Activated effector memory CD4-positive, alpha-beta T cell treated with Interleukin-2 at 50 U/mL for 16 hours (primary cell): ENCODE results near the gene MAP1LC3B2.
A peak's percentile ranks its signal among the peaks of the same experiment; 100 is the strongest.

Experiments used
- DNase-seq: peaks from one replicate; pipeline ENCODE4 v3.0.0-alpha.2; 2020

The MAP1LC3B2 gene

DNA sequence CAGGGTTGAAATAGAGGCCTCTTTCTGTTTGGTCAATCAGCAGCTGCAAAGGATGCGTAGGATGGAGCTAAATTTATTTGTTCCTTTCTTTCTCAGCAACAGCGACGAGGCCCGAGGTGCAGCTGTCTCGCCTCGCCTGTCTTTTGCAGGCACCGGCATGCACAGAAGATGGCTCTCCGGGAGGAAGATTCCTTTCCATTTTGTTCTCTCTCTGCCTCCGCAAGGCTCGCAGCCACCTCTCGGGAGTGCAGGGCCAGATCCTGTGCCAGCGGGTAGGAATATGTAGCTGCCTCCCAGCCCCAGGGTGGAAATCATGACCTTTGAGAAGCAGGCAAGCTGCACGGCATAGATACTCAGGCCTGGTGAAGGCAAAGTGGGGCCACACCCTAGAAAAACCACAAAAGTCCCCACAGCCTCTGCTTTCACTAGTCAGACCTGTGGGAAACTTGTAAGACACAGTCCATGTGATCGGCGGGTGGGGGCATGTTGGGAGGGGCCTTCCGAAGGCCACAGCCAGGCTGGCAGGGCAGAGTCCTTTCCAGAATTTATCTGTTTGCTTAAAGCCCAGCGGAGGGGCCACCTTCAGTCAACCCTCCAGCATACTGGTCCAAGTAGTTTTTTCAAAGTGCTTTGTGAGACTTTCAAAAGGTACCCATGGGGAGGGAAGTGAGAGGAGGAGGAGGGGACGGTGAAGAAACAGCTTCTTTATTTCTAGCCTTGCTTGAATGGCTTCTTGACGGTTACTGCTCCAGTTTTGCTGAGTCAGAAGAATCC, at the start of gene MAP1LC3B2:
TSS of gene MAP1LC3B2 (plus strand) at position 220 of the 774 bp plus-strand sequence. CDS start 16,562 bp downstream, outside the sequence.
- DNase-seq: peak; percentile 76

DNA sequence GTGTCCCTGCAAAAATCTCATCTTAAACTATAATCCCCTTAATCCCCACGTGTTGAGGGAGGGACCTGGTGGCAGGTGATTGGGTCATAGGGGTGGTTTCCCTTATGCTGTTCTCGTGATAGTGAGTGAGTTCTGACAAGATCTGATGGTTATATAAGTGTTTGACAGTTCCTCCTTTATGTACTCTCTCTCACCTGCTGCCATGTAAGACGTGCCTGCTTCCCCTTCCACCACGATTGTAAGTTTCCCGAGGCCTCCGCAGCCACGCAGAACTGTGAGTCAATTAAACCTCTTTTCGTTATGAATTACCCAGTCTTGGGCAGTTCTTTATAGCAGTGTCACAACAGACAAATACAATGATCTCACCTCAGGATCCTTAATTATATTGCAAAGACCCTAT, 45.2 kb upstream of the MAP1LC3B2 start:
- DNase-seq: no peak

DNA sequence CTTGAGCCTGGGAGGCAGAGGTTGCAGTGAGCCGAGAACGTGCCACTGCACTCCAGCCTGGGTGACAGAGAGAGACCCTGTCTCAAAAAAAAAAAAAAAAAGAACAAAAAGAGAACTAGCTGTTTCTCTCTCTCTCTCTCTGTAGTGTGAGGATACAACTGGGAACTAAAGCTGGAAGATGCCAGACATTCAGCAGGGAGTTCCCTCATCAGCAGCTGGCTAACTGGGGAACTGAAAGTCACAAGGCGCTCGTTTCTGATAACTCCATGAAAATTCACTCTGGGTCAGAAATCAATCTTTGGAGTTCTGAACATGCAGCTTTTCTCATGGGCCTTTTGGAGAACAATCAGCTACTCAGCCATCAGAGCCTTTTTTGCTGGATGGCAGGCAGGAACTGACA, 43.5 kb upstream of the MAP1LC3B2 start:
- no peak for DNase-seq

DNA sequence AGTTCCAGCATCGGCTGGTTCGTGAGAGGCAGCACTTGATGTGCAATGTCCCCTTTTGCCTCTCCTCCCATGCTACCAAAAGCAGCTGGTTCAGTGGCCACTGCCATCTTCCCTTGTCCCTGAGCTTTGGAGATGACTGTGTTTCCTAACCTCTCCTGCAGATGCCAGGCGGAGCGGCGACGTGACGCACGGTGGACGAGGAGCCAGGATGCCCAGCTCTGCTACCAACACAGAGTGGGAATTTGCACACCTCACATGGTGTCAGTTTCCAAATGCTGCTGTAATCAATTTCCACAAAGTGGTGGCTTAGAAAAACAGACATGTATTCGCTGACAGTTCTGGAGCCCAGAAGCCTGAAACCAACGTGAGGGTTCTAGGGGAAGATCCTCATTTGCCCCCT, 42.5 kb upstream of the MAP1LC3B2 start:
- no peak for DNase-seq

DNA sequence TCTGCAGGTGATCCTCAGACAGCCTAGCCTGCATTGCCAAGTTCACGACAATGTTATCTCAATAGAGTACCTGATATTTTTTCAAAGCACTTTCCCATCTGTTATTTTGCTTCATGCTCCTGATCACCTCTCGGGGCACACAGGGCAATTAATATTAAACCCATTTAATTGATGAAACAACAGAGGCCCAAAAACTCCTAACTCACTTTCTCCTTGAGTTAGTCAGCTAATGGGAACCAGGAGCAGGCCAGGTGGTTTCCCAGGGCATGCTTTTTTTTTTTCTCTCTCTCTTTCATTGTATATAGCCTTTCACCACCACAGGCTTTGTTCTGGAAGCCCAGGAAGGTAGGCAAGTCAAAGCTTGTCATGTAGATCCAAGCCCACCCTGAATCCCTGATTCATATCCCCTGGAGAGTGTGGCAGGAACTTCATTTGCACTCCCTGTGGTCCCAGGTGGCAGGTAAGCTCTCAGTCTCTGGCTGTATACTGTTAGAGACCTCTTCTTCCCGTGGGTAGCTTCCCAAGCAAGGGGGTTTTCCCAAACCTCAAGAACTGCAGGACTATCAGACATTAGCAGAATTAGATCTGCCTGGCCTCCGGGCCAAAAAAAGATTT, 41.6 kb upstream of the MAP1LC3B2 start:
- DNase-seq: no peak

DNA sequence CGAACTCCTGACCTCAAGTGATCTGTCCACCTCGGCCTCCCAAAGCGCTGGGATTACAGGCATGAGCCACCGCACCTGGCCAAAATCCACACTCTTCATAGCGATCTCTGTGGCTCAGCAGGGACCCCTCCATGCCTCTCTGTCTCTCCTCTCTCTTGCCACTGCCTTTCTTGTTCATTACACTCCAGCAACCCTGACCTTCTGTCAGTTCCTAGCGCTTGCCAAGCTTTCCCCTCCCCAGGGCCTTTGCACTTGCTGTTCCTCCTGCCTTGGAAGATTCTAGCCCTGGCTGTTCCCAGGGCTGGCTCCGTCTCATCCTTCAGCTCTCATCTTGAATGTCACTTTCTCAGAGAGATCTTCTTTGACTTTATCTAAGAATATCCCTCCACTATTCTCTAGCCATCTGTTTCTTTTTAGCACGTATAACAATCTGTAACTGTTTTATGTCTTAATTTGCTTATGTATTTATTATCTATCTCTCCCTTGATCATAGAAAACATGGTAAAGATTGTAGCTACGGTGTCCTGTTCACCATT, 38.9 kb upstream of the MAP1LC3B2 start:
- no peak for DNase-seq

DNA sequence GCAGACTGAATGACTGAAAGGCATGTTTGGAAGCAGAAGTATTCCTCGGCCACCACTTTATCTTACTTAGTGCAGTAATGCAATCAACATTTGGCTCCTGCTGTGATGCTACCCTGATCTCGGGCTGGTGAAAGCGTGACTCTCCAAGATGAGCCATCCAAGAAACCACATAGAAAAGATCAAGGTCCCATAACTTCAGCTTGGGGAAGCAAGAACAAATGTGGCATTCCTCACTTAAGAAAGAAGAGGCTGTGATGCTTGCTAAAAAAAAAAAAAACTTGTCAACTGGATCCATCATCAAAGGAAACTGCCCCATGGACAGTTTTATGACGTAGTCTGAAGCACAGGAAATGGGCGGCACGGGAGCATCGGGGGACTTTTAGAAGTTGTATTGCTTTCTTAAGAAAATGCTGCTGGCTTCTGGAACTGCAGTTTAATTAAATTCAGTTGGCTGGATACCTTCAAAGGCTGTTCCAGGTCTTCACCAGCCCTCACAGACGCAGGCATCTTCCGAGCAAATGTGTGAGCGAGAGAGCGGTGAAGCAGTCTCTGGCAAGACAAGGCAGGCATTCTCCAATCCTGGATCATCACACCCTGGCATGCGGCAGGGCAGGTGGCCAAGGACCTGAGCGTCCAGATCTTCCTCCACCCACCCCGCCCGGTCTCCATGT, 38.2 kb upstream of the MAP1LC3B2 start:
- DNase-seq: no peak

DNA sequence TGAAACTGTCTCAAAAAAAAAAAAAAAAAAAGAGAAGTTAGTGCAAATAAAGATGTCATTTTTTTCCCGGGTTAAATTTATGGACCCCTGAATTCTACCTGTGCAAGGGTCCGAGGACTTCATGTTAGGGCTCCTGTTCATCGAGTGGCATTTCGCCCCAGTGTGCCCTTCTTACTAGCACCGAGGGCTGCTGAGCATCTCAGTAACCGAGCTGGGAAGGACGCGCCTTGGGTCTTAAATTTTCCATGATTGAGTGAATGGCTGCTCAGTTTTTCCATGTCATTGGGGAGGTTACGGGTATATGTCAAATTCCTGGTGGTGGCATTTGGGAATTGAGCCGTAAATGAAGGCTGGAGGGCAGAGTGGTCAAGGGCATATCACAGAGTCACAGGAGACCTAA, 34.9 kb upstream of the MAP1LC3B2 start:
- no peak for DNase-seq

DNA sequence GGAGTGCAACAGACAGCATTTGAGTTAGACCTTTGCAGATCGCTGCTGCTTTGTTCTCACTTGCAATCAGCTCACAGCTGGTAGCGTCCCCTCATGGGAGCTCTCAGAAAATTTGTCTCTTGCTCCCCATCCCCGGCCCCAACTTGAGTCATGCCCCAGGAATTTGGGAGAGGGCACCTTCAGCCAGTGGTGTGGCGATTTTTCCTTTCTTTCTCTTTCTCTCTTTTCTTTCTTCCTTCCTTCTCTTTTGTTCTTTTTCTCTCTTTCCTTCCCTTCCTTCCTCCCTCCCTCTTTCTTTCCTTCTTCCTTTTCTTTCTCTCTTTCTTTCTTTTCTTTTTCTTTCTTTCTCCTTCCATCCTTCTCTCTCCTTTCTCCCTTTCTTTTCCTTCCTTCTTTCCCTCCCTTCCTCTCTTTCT, 34.2 kb upstream of the MAP1LC3B2 start:
- no peak for DNase-seq

DNA sequence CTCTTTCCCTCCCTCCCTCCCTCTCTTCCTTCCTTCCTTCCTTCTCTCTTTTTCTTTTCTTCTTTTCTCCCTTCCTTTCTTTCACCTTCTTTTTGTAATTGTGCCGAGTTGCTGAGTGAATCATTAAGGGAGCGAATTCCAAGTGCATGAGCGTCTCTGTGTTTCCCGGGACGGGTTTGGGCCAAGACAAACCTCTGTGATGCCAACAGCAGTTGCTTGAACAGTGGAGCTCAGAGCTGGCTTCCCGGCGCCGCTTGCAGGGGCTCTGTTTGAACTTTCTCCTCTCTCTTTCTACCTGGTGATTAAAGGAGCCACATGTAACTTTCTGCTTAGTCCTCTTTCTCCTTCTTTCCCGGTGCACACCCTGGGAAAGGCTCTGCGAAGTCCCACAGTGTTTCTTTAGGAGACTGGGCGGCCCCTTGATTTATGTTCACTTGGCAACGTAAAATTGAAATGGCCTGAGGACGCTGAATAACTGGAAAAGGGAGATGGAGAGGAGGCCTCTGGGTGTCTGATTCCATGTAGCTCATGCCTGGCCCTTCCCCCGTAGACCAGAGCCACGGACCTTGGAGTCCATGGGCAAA, 33.7 kb upstream of the MAP1LC3B2 start:
- no peak for DNase-seq

DNA sequence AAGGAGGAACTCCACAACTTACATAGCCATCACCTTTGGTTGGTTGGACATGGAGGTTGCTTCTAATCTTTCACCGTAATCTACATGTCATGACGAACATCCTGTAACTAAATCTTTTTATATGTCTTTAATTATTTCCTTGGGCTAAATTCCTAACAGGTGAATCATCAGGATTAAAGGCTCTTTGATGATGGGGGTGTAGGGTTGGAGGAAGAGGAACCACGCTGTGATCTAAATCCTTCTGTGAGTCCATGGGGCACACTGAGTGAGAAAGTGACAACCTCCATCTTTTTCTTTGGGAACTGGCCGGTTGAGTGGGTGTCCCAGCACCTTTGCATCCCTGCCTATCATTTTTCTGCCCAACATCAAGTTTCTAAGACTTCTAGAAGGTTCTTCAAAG, 31.1 kb upstream of the MAP1LC3B2 start:
- no peak for DNase-seq

DNA sequence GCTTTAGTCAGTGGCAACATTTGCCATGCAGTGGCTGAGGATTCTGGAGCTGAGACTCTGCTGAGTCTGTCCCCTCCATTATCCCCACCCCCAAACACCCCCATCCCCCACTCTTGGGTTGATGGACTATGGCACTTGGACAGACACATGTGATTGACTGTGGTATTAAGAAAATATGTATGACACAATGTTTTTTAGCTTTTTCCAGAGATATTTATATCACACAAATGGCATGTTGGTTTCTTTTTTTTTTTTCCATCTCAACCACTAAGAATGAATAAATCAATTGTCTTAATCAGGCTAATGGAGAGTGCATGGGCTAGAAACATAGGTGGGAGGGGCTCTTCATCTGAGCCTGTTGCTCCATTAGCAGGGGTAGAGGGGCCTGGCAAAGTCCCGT, 30.7 kb upstream of the MAP1LC3B2 start:
- DNase-seq: no peak

DNA sequence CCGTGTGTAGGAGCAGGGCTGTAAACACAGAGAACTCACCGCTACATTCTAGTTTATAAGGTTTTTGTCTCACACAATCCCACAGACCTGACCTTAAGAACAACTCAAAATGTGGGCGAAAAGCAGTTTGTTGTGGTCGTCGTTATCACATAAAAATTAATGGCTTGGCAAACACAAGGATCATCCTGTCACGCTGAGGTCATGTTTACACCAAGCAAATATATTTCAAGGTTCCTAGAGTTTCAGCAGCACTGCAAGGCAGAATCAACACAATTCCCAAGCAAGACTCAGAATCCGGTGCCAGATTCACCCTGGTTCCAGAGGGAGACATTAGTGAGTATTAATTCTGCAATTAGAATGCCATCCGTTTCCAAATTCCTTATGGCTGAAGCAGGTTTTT, 30.1 kb upstream of the MAP1LC3B2 start:
- no peak for DNase-seq

DNA sequence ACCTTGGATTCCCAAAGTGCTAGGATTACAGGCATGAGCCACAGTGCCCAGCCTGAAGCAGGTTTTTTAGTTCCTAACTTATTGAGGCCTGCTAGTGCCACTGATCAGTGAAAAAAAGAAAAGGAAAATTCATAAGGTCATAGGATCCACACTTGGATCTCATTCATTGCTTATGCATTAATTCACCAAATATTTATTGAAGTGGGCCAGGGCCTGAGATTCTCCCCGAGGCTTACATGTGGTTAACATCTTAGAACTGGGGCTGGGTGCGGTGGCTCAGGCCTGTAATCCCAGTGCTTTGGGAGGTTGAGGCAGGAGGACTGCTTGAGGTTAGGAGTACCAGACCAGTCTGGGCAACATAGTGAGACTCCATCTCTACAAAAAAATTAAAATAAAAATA, 29.5 kb upstream of the MAP1LC3B2 start:
- DNase-seq: no peak

DNA sequence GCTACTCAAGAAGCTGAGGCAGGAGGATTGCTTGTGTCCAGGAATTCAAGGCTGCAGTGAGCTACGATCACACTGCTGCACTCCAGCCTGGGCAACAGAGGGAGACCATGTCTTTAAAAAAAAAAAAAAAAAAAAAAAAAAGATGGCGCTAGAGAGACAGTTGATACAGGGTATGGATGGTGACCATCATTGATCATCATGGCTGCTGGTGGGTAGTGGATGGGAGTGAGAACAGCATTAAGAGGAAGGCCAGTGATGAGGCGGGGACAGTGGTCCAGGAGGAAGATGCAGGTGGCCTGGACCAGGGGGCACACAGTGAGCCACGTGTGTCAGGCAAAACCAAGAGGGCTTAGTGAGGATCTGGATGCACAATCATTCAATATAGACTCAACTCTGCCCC, 26.8 kb upstream of the MAP1LC3B2 start:
- DNase-seq: no peak

DNA sequence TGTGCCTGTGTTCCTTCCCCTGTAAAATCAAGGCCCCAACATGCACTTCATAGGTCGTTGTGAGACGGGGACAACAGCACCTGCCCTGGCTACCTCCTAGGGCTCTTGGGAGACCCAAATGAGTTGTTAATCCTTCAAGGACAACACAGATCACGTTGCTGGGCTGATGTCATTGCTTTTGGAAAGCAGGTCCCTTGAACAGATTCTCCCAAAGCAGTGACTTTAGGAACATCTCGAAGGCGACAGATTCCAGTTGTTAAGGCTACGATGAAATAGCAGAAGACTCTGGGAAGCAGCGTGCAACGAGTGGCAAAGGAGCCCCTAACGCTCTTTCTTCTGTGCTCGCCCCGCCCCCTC, 26.2 kb upstream of the MAP1LC3B2 start:
- DNase-seq: no peak

DNA sequence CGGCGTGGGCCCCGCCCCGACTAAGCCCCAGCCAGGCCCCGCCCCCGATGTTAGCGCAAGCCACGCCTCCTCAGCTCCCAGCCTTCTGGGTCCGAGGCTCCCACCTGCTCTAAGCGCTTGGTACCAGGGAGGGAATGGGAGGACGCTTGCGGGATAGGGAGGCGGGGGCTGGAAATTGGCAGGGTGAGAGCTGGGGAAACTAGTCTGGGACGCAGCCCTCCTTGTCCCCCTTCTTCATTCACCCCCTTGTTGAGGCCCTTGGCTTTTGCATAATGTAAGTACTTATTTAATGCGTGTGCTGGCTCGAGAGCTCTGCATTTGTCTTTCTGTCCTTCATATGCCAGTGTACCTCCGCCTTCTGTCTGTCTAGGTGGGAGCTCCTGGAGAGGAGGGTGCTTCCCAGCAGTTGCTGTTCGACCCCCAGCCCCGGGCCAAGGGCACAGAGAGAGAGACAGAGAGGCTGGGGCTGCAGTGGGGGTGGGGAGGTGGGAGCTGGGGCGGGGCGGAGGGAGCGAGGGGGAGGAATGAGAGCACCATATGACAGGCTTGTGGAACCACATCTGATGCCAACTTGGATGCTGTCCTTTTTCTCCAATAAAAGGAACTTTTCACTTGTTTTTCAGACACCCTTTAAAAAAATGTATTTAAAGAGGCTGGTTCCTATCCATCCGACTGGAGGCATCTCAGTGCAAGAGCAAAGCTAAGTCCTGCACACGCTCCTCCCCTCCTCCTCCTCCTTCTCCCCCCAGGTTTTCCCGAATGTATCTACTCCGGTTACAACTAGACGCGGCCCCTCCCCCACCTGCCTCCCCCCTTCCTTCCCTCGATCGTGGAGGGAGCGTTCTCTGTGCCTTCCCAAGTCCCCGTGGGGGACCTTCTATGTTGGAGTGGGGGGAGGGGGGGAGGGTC, 25.6 kb upstream of the MAP1LC3B2 start:
- DNase-seq: peak; percentile 62

DNA sequence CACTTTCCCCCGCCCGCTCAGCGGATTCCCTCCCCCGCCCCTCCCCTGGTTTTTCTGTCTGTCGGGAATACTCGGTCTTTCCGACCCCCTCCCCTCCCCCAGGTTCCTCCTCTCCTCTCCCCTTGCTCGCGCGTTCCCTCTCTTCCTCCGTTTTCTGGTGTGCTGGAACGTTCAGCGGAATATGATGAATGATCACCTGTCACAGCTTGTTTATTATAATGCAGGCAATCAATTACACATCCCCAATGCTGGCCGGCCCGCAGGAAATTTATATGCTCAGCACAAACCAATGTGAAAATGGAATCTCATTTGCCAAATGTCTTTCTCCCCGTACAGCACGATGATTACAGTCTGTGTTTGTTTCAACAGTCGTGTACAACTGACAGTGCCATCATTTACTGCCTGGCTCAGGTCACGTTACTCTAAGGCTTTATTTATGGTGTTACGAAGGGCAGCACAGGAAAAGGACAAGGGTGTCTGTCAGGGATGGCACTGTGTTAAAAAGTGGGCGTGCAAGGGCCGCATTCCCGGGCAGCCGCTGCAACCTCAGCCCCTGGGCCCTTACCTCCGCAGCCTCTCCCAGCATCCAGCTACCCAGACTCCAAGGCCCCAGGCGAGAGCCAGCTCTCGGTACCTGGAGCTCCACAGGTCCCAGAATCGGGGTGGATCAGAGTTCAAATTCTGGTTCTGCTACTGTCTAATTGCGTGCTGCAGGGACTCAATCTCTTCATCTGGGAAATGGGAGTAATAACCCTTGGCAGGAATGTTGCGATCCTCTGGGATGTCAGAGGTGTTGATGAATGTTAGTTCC, 24.7 kb upstream of the MAP1LC3B2 start:
- no peak for DNase-seq

DNA sequence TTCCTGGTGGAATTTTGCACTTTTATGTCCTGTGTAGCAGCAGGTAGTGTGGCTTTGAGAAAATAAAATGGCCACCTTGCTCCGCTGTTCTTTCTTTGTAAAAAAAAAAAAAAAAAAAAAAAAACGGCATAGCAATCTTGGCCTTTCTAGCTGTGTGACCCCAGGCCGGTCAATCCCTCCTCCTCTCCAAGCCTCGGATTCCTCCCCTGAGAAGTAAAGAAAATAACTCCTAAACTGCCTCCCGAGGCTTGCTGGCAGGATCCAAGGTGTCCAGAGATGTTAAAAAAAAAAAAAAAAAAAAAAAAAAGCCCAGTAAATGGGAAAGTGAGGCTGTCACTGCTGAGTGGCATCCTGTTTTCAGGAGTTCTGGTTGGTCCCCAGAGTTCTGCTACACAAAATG, 23.9 kb upstream of the MAP1LC3B2 start:
- DNase-seq: no peak

DNA sequence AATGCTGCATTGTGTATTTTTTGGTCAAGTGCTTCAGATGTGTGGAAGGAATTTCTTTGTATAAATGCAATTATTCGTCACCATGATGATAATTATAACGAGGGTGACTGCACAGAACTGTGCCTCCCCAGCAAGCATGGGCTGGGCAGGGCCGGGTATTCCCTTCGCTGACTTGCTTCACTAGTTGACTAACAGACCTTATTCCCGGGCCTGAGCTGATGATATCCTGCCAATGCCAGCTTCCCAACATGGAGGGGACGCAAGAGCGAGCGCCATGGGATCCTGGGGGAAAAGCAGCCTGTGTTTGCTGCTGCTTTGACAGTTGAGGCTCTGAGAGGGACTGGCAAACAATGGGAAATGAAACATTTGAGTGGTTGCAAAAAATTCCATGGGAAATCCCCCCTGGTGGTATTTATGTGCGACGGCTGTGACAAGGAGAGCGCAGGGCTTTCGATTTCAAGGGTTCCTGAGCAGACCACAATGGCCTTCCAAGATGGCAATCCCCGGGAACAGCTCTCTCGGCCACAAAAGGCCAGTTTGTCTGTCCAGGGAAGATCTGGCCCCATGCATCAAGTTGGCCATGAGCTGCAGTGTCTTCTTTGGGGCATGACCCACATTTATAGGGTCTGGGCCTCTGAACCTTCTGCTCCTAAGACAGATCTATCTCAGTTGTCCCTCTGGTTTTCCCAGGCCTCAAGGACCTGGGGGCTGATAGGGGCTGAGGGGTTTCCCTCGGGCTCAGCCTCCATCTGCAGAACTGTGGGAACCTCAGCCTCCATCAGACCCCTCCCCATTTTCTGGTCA, 21.9 kb upstream of the MAP1LC3B2 start:
- DNase-seq: no peak
